ENCODE results near the gene EHBP1. TPM values are rescaled to one million over a fixed set of nuclear protein-coding genes. Genes with fewer than 3 reads are reported as not detected.

The EHBP1 gene
- total RNA-seq, 1 donor from 2014 or later, result 63.4 TPM

DNA sequence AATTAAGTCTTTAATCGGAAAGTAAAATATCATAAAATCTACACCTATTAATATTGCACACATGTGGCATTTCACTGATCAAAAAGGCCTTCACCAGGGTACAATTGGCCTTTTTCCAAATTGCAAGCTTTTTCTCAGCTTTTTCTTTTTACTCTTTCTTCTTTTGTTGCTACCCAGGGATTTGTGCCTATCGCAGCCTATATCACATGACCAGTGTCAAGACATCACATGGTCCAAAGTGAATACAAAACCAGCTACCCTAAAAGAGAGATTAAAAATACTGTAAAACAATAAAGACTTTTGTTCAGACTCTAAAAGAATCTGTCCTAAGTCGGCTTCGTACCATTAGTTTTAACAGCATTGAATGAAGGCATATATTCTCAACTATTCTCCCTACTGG is 330.1 kb downstream of the EHBP1 start:
- TF ChIP-seq, protein P1, sequence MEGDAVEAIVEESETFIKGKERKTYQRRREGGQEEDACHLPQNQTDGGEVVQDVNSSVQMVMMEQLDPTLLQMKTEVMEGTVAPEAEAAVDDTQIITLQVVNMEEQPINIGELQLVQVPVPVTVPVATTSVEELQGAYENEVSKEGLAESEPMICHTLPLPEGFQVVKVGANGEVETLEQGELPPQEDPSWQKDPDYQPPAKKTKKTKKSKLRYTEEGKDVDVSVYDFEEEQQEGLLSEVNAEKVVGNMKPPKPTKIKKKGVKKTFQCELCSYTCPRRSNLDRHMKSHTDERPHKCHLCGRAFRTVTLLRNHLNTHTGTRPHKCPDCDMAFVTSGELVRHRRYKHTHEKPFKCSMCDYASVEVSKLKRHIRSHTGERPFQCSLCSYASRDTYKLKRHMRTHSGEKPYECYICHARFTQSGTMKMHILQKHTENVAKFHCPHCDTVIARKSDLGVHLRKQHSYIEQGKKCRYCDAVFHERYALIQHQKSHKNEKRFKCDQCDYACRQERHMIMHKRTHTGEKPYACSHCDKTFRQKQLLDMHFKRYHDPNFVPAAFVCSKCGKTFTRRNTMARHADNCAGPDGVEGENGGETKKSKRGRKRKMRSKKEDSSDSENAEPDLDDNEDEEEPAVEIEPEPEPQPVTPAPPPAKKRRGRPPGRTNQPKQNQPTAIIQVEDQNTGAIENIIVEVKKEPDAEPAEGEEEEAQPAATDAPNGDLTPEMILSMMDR (IDR thresholded peaks at IDR 0.05; ENCODE audit: partially characterized antibody, unreplicated experiment), result no peak
- peaks cover 2% of the 10 kb centered on the region for H3K9me3 Mint-ChIP-seq (ENCODE audit: unreplicated experiment)
- H3K4me1 Mint-ChIP-seq (ENCODE audit: low read depth, unreplicated experiment), result peaks cover 8% of the 10 kb centered on the region
- no peak overlapping the region for H3K4me3 Mint-ChIP-seq (ENCODE audit: unreplicated experiment)
- DNase-seq, result no peak
- peaks cover 1% of the 10 kb centered on the region for H3K27me3 Mint-ChIP-seq (ENCODE audit: unreplicated experiment)
- no peaks in the 10 kb centered on the region for H3K36me3 Mint-ChIP-seq (ENCODE audit: unreplicated experiment)
- H3K27ac Mint-ChIP-seq (ENCODE audit: unreplicated experiment), result no peak overlapping the region

DNA sequence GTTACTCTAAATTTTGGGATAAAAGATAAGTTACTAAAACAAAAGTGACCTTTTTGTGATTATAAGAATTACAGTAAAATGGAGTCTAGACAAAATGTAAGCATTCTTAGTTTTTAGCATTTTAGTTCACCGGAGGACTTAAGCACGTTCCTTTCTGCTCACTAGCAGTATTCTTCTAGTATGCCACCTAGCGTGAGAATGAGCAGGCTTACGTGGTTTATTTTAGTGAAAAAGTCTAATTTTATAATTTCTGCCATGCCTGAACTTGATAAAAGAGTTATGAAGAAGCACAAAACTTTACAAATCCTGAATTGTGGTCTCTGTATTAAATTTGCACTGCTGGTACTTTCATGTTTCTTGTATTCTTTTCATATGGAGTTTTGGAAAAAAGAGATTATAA is 332.5 kb downstream of the EHBP1 start:
- no peaks in the 10 kb centered on the region for H3K27me3 Mint-ChIP-seq (ENCODE audit: unreplicated experiment)
- peaks cover 2% of the 10 kb centered on the region for H3K9me3 Mint-ChIP-seq (ENCODE audit: unreplicated experiment)
- DNase-seq, result no peak
- no peaks in the 10 kb centered on the region for H3K36me3 Mint-ChIP-seq (ENCODE audit: unreplicated experiment)
- peaks cover 8% of the 10 kb centered on the region for H3K4me1 Mint-ChIP-seq (ENCODE audit: low read depth, unreplicated experiment)
- H3K4me3 Mint-ChIP-seq (ENCODE audit: unreplicated experiment), result no peak overlapping the region
- TF ChIP-seq, protein P1 (IDR thresholded peaks at IDR 0.05; ENCODE audit: partially characterized antibody, unreplicated experiment), result no peak
- no peak overlapping the region for H3K27ac Mint-ChIP-seq (ENCODE audit: unreplicated experiment)

DNA sequence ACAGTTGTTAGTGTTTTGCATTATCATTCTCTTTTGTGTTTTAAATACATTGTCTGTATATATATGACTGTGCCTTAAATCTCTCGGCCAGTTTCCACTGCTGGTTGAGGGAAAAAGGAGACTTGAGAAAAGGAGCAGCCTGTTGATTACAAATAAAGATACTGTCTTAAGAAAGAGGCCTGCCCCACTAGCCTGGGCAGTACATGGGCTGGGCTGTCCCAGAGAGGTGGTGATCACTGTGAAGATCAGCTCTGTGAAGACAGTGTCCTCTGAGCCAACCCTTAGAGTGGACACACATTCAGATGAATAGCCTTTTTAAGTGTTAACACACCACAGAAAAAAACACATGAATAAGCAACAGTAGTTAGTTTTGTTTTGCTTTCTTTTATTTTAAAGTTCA is 335.1 kb downstream of the EHBP1 start:
- Mint-ChIP-seq H3K27me3 (ENCODE audit: unreplicated experiment) (peaks cover 13% of the 10 kb centered on the region), H3K4me3 (ENCODE audit: unreplicated experiment) (no peak overlapping the region), H3K9me3 (ENCODE audit: unreplicated experiment) (peaks cover 4% of the 10 kb centered on the region), H3K36me3 (ENCODE audit: unreplicated experiment) (peaks cover 3% of the 10 kb centered on the region), H3K4me1 (ENCODE audit: low read depth, unreplicated experiment) (peaks cover 12% of the 10 kb centered on the region), H3K27ac (ENCODE audit: unreplicated experiment) (no peak overlapping the region)
- no peak for DNase-seq
- TF ChIP-seq, protein P1 (IDR thresholded peaks at IDR 0.05; ENCODE audit: partially characterized antibody, unreplicated experiment), result no peak

DNA sequence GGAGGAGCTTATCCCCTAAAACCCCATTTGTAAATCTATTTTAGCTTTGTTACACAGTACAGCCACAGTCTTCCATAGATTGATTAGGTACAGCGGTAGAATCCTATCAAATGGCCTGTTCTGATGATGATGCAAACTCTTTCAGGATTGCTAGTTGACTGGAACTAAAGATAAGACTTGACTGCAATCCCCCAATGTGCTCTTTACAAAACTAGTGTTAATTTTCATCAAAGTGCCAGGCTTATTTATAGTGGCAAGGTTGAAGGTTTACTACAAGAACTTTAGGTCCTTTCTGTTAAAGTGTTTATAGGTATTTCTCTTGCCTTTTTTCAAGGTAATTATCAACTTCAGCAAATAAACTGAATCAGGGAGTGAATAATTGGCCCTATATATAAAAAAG is 336.1 kb downstream of the EHBP1 start:
- Mint-ChIP-seq H3K9me3 (ENCODE audit: unreplicated experiment) (peaks cover 5% of the 10 kb centered on the region), H3K4me3 (ENCODE audit: unreplicated experiment) (no peak overlapping the region), H3K27me3 (ENCODE audit: unreplicated experiment) (peaks cover 17% of the 10 kb centered on the region), H3K36me3 (ENCODE audit: unreplicated experiment) (peaks cover 7% of the 10 kb centered on the region), H3K27ac (ENCODE audit: unreplicated experiment) (no peak overlapping the region), H3K4me1 (ENCODE audit: low read depth, unreplicated experiment) (peaks cover 11% of the 10 kb centered on the region)
- TF ChIP-seq, protein P1 (IDR thresholded peaks at IDR 0.05; ENCODE audit: partially characterized antibody, unreplicated experiment), result no peak
- DNase-seq, result no peak

DNA sequence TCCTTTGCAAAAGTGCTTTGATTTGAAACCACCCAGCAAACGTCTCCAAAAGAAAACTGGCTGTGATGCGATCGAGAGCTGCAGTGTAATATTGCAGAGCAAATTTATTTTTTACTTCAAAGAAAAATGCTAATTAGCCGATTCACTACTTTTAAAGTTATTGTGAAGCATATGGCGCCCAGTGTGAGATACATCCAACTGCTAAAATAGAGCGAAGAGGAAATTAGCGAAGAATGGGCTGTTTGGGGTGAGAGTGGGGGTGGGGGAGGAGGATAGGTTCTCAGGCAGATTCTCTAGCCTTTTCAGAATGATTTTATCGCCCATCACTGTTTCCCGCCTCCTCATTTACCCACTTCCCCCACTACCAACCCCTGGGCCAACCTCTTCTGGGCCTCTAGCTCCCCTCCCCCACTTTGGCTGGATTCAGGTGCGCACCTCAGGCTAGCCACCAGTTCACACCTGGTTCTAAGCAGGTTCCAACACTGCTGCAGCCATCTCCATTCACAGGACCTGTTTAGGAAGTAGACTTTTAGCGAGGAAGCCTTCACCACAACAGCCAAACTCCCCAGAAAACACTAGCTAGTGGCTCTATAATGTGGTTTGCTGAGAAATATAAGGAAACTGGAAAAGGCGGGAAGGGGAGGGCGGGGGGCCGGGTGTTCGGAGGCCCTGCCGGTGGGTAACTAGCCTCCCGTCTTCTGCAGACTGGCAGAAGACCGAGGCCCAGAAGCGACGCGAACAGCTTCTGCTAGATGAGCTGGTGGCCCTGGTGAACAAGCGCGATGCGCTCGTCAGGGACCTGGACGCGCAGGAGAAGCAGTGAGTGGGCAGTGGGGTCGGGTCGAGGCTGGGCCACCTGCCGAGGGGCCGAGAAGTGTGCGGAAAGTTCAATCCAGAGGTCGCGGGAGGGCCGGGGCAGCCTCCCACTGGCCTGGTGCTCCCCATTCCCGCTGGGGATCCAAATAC is 339.1 kb downstream of the EHBP1 start:
- peaks cover 10% of the 10 kb centered on the region for H3K4me1 Mint-ChIP-seq (ENCODE audit: low read depth, unreplicated experiment)
- no peak overlapping the region for H3K4me3 Mint-ChIP-seq (ENCODE audit: unreplicated experiment)
- H3K27ac Mint-ChIP-seq (ENCODE audit: unreplicated experiment), result no peak overlapping the region

More for the DNA sequence above, 339.1 kb downstream of the EHBP1 start:
- DNase-seq, result no peak
- Mint-ChIP-seq H3K36me3 (ENCODE audit: unreplicated experiment) (peaks cover 7% of the 10 kb centered on the region), H3K27me3 (ENCODE audit: unreplicated experiment) (peaks cover 31% of the 10 kb centered on the region), H3K9me3 (ENCODE audit: unreplicated experiment) (peaks cover 15% of the 10 kb centered on the region)
- TF ChIP-seq, protein P1 (IDR thresholded peaks at IDR 0.05; ENCODE audit: partially characterized antibody, unreplicated experiment), result no peak

Data from glutamatergic neuron (in vitro differentiated cells).